ENCODE measurements around the gene SBK3. TPM values are rescaled to one million over a fixed set of nuclear protein-coding genes. Genes with fewer than 3 reads are reported as not detected.

SBK3 gene
- total RNA-seq, 1 experiment from 2014 or later, result not detected

GRCh38 chr19:55508120-55508519, 37.2 kb downstream of the SBK3 start:
- DNase-seq, result no peak
- H2AFZ ChIP-seq (ENCODE audit: low read length), result no peak overlapping the region
- no peaks in the 10 kb centered on the region for H3F3A ChIP-seq (ENCODE audit: low read length, unreplicated experiment)
- H3K9me3 ChIP-seq (ENCODE audit: low read length), result no peaks in the 10 kb centered on the region
- no peaks in the 10 kb centered on the region for H3K9me2 ChIP-seq (replicated peaks; ENCODE audit: low read length)
- H4K20me1 ChIP-seq (ENCODE audit: low read length), result no peaks in the 10 kb centered on the region
- POLR2A ChIA-PET (ENCODE audit: unreplicated experiment), result no interaction called here
- H3K79me2 ChIP-seq (ENCODE audit: low read length), result no peaks in the 10 kb centered on the region
- intact Hi-C loops (cut with micrococcal nuclease), result no loop called here
- H3K4me1 ChIP-seq (ENCODE audit: insufficient read depth, low read length), result no peaks in the 10 kb centered on the region; the same call in 1 of the 2 replicates
- no peaks in the 10 kb centered on the region for H3K36me3 ChIP-seq (ENCODE audit: low read depth, low read length)
- H3K4me2 ChIP-seq (ENCODE audit: low read length), result no peak overlapping the region
- no TSS peak for BruUV-seq (replicated peaks)
- TF ChIP-seq EZH2phosphoT487 (IDR thresholded peaks at IDR 0.05; ENCODE audit: borderline replicate concordance, low read length) (no peak), EZH2 (IDR thresholded peaks at IDR 0.05; ENCODE audit: low read length, unreplicated experiment) (no peak), CTCF (conservative IDR thresholded peaks at IDR 0.05; ENCODE audit: low read depth, low read length) (no peak)
- CTCF ChIA-PET, result interaction anchor here (0.9 kb wide), 1 partner anchor 123 kb away, joined by 4 read pairs; no protein-coding TSS in a partner anchor
- no peak overlapping the region for H3K4me3 ChIP-seq (ENCODE audit: low read length)
- H3K9ac ChIP-seq (ENCODE audit: low read length), result no peak overlapping the region
- no peak for ATAC-seq
- H3K27ac ChIP-seq (ENCODE audit: low read length), result no peak overlapping the region
- 0 out of 2 replicates have a peak, but pooled peaks cover 4% of the 10 kb centered on the region for H3K27me3 ChIP-seq (ENCODE audit: low read length)

- intact Hi-C loops (cut with micrococcal nuclease), result loop anchor here (1.0 to 5.0 kb wide), 2 partner anchors 37 to 363 kb away; no protein-coding TSS in a partner anchor
- CTCF ChIA-PET, result interaction anchor here (0.6 to 1.7 kb wide), 4 partner anchors 38 to 343 kb away, joined by 3 to 33 read pairs (median 4); no protein-coding TSS in a partner anchor
- BruUV-seq (replicated peaks), result no TSS peak
Observed at GRCh38 chr19:55504981-55505380, 40.4 kb downstream of the SBK3 start.

More at GRCh38 chr19:55504981-55505380, 40.4 kb downstream of the SBK3 start:
- Histone ChIP-seq H3K79me2 (ENCODE audit: low read length) (no peaks in the 10 kb centered on the region), H3K27me3 (ENCODE audit: low read length) (no peaks in the 10 kb centered on the region), H3K4me2 (ENCODE audit: low read length) (no peak overlapping the region), H3K27ac (ENCODE audit: low read length) (no peak overlapping the region), H3K9me3 (ENCODE audit: low read length) (no peaks in the 10 kb centered on the region), H3K9me2 (replicated peaks; ENCODE audit: low read length) (no peaks in the 10 kb centered on the region), H4K20me1 (ENCODE audit: low read length) (no peaks in the 10 kb centered on the region), H3K9ac (ENCODE audit: low read length) (no peak overlapping the region), H3K36me3 (ENCODE audit: low read depth, low read length) (no peaks in the 10 kb centered on the region), H3K4me3 (ENCODE audit: low read length) (no peak overlapping the region), H3F3A (ENCODE audit: low read length, unreplicated experiment) (no peaks in the 10 kb centered on the region), H2AFZ (ENCODE audit: low read length) (no peak overlapping the region), H3K4me1 (ENCODE audit: insufficient read depth, low read length) (no peaks in the 10 kb centered on the region; the same call in 1 of the 2 replicates)
- DNase-seq, result no peak
- ATAC-seq, result no peak
- POLR2A ChIA-PET (ENCODE audit: unreplicated experiment), result interaction anchor here (0.5 kb wide), 1 partner anchor 12 kb away, joined by 3 read pairs; no protein-coding TSS in a partner anchor
- no peak for TF ChIP-seq EZH2phosphoT487 (IDR thresholded peaks at IDR 0.05; ENCODE audit: borderline replicate concordance, low read length)
- no peak for TF ChIP-seq EZH2 (IDR thresholded peaks at IDR 0.05; ENCODE audit: low read length, unreplicated experiment)
- TF ChIP-seq CTCF (conservative IDR thresholded peaks at IDR 0.05; ENCODE audit: low read depth, low read length), result no peak
